H1 (cell line): Measurements from ENCODE around the gene SCFD1. TPM values are rescaled to one million over a fixed set of nuclear protein-coding genes. Genes with fewer than 3 reads are reported as not detected.

Experiments
- CTCF ChIA-PET: fragments of 300-600 bp; sonication (Branson Sonifier 250); formaldehyde crosslinking; loops from one replicate; lab custom pipeline; 2021; ENCODE audit not compliant: partially characterized antibody; lab: Charles Lee
- POLR2A ChIA-PET: fragments of 300-600 bp; sonication (Branson Sonifier 250); formaldehyde crosslinking; loops from one replicate; lab custom pipeline; 2021; ENCODE audit warnings: inconsistent platforms; ENCODE audit not compliant: partially characterized antibody; lab: Charles Lee
- DNase-seq, 2 experiments: peaks; one replicate each; pipeline versions ENCODE4 v3.0.0 to v3.0.0-alpha.2; 2010 to 2022; ENCODE audit warnings: low spot score in 2 of 2, low read depth in 1 of 2, mixed read lengths in 1 of 2
- FAIRE-seq: peaks from 2 replicates; lab custom pipeline; 2011; peaks lifted over from hg19 to GRCh38; lab: Jason Lieb, UNC
- H2AFZ ChIP-seq: 2 replicates; pipeline ENCODE4 v1.8.1; 2012; ENCODE audit warnings: low read length, inconsistent platforms
- H2AK5ac ChIP-seq: 2 replicates; pipeline ENCODE4 v1.6.1; 2013; ENCODE audit warnings: low read depth, low read length
- H2BK120ac ChIP-seq: replicated peaks from 2 replicates; pipeline ENCODE3; 2013; ENCODE audit warnings: low read depth, low read length, inconsistent platforms
- H2BK12ac ChIP-seq: 2 replicates; pipeline ENCODE4 v1.6.1; 2013; ENCODE audit warnings: low read depth, low read length
- H2BK15ac ChIP-seq: 2 replicates; pipeline ENCODE4 v1.6.1; 2013; ENCODE audit warnings: low read length
- H2BK20ac ChIP-seq: 2 replicates; pipeline ENCODE4 v1.6.1; 2013; ENCODE audit warnings: low read length
- H2BK5ac ChIP-seq: 2 replicates; pipeline ENCODE4 v1.6.1; 2013; ENCODE audit warnings: low read depth, low read length
- H3K14ac ChIP-seq: 2 replicates; pipeline ENCODE4 v1.6.1; 2013; ENCODE audit warnings: inconsistent platforms; ENCODE audit not compliant: insufficient read length
- H3K18ac ChIP-seq: 2 replicates; pipeline ENCODE4 v1.6.1; 2013; ENCODE audit warnings: low read length; ENCODE audit errors: extremely low read depth
- H3K23ac ChIP-seq: 2 replicates; pipeline ENCODE4 v1.6.1; 2013; ENCODE audit warnings: inconsistent platforms; ENCODE audit not compliant: insufficient read length
- H3K23me2 ChIP-seq: 2 replicates; pipeline ENCODE4 v1.6.1; 2013; ENCODE audit warnings: low read depth, low read length
- H3K27ac ChIP-seq: 2 replicates; pipeline ENCODE4 v1.6.1; 2011; ENCODE audit warnings: low read depth, low read length, inconsistent platforms
- H3K27me3 ChIP-seq, 4 experiments: replicated peaks in 1 of 4; 1 replicate in 1 of 4; 2 replicates in 3 of 4; pipeline versions ENCODE4 v1.6.1 to v1.8.1; 2011 to 2013; ENCODE audit warnings: low read length in 3 of 4, mild to moderate bottlenecking in 3 of 4, inconsistent platforms in 2 of 4, mixed read lengths in 2 of 4, moderate library complexity in 1 of 4; ENCODE audit not compliant: control insufficient read depth in 3 of 4, insufficient read depth in 3 of 4; ENCODE audit errors: extremely low read depth in 1 of 4
- H3K36me3 ChIP-seq, 4 experiments: 2 replicates each; pipeline versions ENCODE4 v1.6.1 to v1.8.1; 2011 to 2013; ENCODE audit warnings: mild to moderate bottlenecking in 4 of 4, low read length in 3 of 4, moderate library complexity in 2 of 4, control low read depth in 1 of 4, inconsistent platforms in 1 of 4; ENCODE audit not compliant: insufficient read depth in 4 of 4, control insufficient read depth in 2 of 4
- H3K4ac ChIP-seq: replicated peaks from 2 replicates; pipeline ENCODE3; 2013; ENCODE audit warnings: low read length, low read depth, mixed read lengths, inconsistent platforms; ENCODE audit not compliant: insufficient read length
- H3K4me1 ChIP-seq, 4 experiments: replicated peaks in 1 of 4; 1 replicate in 1 of 4; 2 replicates in 3 of 4; pipeline versions ENCODE4 v1.6.1 to v1.8.1; 2011 to 2013; ENCODE audit warnings: low read length in 3 of 4, inconsistent platforms in 2 of 4, mixed read lengths in 1 of 4; ENCODE audit not compliant: insufficient read depth in 4 of 4, control insufficient read depth in 3 of 4
- H3K4me2 ChIP-seq, 2 experiments: 2 replicates each; pipeline versions ENCODE4 v1.6.1 to v1.8.1; 2011 to 2013; ENCODE audit warnings: low read depth in 2 of 2, low read length in 2 of 2, control low read depth in 1 of 2, inconsistent platforms in 1 of 2, mild to moderate bottlenecking in 1 of 2; ENCODE audit not compliant: insufficient read depth in 1 of 2
- H3K4me3 ChIP-seq, 4 experiments: fragments of 200-600, 300-600 bp in 1 of 4; sonication (generic), shearing (Covaris generic), sonication (Bioruptor Twin) in 1 of 4; 2 replicates each; pipeline versions ENCODE4 v1.5.1 to v1.8.1; 2011 to 2016; ENCODE audit warnings: low read length in 4 of 4, low read depth in 3 of 4, control low read depth in 2 of 4, inconsistent platforms in 2 of 4, mild to moderate bottlenecking in 2 of 4, mixed read lengths in 1 of 4, moderate library complexity in 1 of 4; ENCODE audit not compliant: insufficient read depth in 2 of 4; ENCODE audit errors: extremely low read depth in 1 of 4
- H3K56ac ChIP-seq: replicated peaks from 2 replicates; pipeline ENCODE3; 2013; ENCODE audit warnings: low read depth, mild to moderate bottlenecking, mixed read lengths, low read length, inconsistent platforms; ENCODE audit not compliant: insufficient read length
- H3K79me1 ChIP-seq: 2 replicates; pipeline ENCODE4 v1.6.1; 2013; ENCODE audit warnings: low read depth, low read length, control low read depth
- H3K79me2 ChIP-seq, 2 experiments: 2 replicates each; pipeline versions ENCODE4 v1.6.1 to v1.8.1; 2012 to 2013; ENCODE audit warnings: low read length in 2 of 2, mild to moderate bottlenecking in 2 of 2, inconsistent platforms in 1 of 2; ENCODE audit not compliant: insufficient read depth in 2 of 2, control insufficient read depth in 1 of 2
- H3K9ac ChIP-seq, 4 experiments: replicated peaks in 1 of 4; 1 replicate in 1 of 4; 2 replicates in 3 of 4; pipeline versions ENCODE4 v1.6.1 to v1.8.1; 2011 to 2013; ENCODE audit warnings: low read depth in 3 of 4, low read length in 3 of 4, control low read depth in 2 of 4, mild to moderate bottlenecking in 2 of 4, moderate library complexity in 2 of 4, inconsistent platforms in 1 of 4; ENCODE audit errors: extremely low read depth in 1 of 4
- H3K9me3 ChIP-seq, 2 experiments: 2 replicates each; pipeline versions ENCODE4 v1.6.1 to v1.8.1; 2012 to 2013; ENCODE audit warnings: mild to moderate bottlenecking in 2 of 2, moderate library complexity in 2 of 2, control low read depth in 1 of 2, inconsistent platforms in 1 of 2, low read depth in 1 of 2, low read length in 1 of 2, mixed read lengths in 1 of 2; ENCODE audit not compliant: insufficient read depth in 2 of 2
- H4K20me1 ChIP-seq, 2 experiments: replicated peaks in 1 of 2; 2 replicates each; pipeline versions ENCODE3 to v1.8.1; 2011 to 2013; ENCODE audit warnings: inconsistent platforms in 2 of 2, low read length in 2 of 2, mild to moderate bottlenecking in 1 of 2; ENCODE audit not compliant: insufficient read depth in 2 of 2, control insufficient read depth in 1 of 2
- H4K5ac ChIP-seq: 2 replicates; pipeline ENCODE4 v1.6.1; 2013; ENCODE audit warnings: low read length, low read depth, mixed read lengths, inconsistent platforms; ENCODE audit not compliant: insufficient read length
- H4K8ac ChIP-seq: 2 replicates; pipeline ENCODE4 v1.8.0; 2013; ENCODE audit warnings: mild to moderate bottlenecking, moderate library complexity, low read length, inconsistent platforms; ENCODE audit not compliant: insufficient read depth; ENCODE audit errors: extremely low read depth
- H4K91ac ChIP-seq: replicated peaks from 2 replicates; pipeline ENCODE3; 2013; ENCODE audit warnings: low read length, mixed read lengths, inconsistent platforms; ENCODE audit not compliant: insufficient read length
- BRCA1 ChIP-seq: IDR thresholded peaks from 2 replicates; pipeline ENCODE4 v1.6.1; 2012; ENCODE audit warnings: low read depth, low read length, improper control_type of control experiment
- CEBPB ChIP-seq: IDR thresholded peaks from 2 replicates; pipeline ENCODE4 v1.6.1; 2012; ENCODE audit warnings: low read depth, low read length
- CHD1 ChIP-seq: IDR thresholded peaks from 2 replicates; pipeline ENCODE4 v1.6.1; 2012; ENCODE audit warnings: low read depth, low read length, improper control_type of control experiment
- CHD2 ChIP-seq: IDR thresholded peaks from 2 replicates; pipeline ENCODE4 v1.6.1; 2012; ENCODE audit warnings: low read length, improper control_type of control experiment
- CTBP2 ChIP-seq: IDR thresholded peaks from 2 replicates; pipeline ENCODE4 v1.7.0; 2011; ENCODE audit warnings: borderline replicate concordance, mild to moderate bottlenecking, moderate library complexity, mixed read lengths, low read length; ENCODE audit not compliant: insufficient read depth, insufficient read length
- KDM5A ChIP-seq: fragments of 200-600 bp; IDR thresholded peaks from 2 replicates; pipeline ENCODE4 v1.7.1; 2012; ENCODE audit warnings: mild to moderate bottlenecking, low read length, inconsistent platforms, mixed read lengths
- MAFK ChIP-seq: IDR thresholded peaks from 2 replicates; pipeline ENCODE4 v1.6.1; 2012; ENCODE audit warnings: low read depth, mild to moderate bottlenecking, improper control_type of control experiment, low read length
- PHF8 ChIP-seq: fragments of 200-600 bp; sonication (generic); conservative IDR thresholded peaks from 2 replicates; pipeline ENCODE4 v1.7.1; 2012; ENCODE audit warnings: low read depth, mild to moderate bottlenecking, inconsistent platforms, low read length, moderate library complexity
- SP4 ChIP-seq: IDR thresholded peaks from 2 replicates; pipeline ENCODE4 v1.6.1; 2012; ENCODE audit warnings: low read length, inconsistent platforms
- TCF12 ChIP-seq: IDR thresholded peaks from 2 replicates; pipeline ENCODE4 v1.6.1; 2011; ENCODE audit warnings: low read depth, mild to moderate bottlenecking, low read length
- WGBS, 2 experiments: shearing (Covaris generic) in 1 of 2; methylation state at CpG; one replicate each; pipeline versions ENCODE4 v1.1.6 to v1.1.7; 2013 to 2015; ENCODE audit warnings: low lambda C conversion rate in 2 of 2, mixed read lengths in 2 of 2, inconsistent platforms in 1 of 2, low coverage in 1 of 2, missing lambda C conversion rate in 1 of 2; ENCODE audit not compliant: insufficient replicate concordance in 2 of 2, insufficient coverage in 1 of 2, insufficient read length in 1 of 2; ENCODE audit errors: extremely low coverage in 1 of 2, missing lambda C conversion rate in 1 of 2; 5-methylcytosine and 5-hydroxymethylcytosine counted together
- polyA plus RNA-seq, 7 experiments: library from polyadenylated mRNA; depleted of rRNA in 3 of 7; stranded (reverse) in 5 of 7; unstranded in 2 of 7; fragments of >200 nt in 5 of 7; fragments of 200-250 nt in 2 of 7; gene quantifications; 1 replicate in 5 of 7; 2 replicates in 1 of 7; 4 replicates in 1 of 7; pipeline versions ENCODE4 v1.2.1 to v1.2.3, GENCODE V29; 2011 to 2013; ENCODE audit warnings: missing spikeins in 2 of 7, mixed read lengths in 2 of 7
- total RNA-seq: library from RNA; stranded (reverse); fragmentation: NEBNext Ultra II Directional; extraction: Animal tissue kit (Norgen Biotek cat#: 25700); gene quantifications from 2 replicates; pipeline ENCODE4 v1.2.1, GENCODE V29; 2021
- TF ChIP-seq, protein P1 (sequence below): IDR thresholded peaks from 2 replicates; pipeline ENCODE4 v1.6.1; 2011; ENCODE audit warnings: low read depth, mild to moderate bottlenecking, low read length; ENCODE audit not compliant: insufficient read depth
- TF ChIP-seq, protein P2 (sequence below): IDR thresholded peaks from 2 replicates; pipeline ENCODE4 v1.6.1; 2012; ENCODE audit warnings: inconsistent platforms

The SCFD1 gene
- total and polyA plus RNA-seq, 2 of the 8 experiments (the other 6 are each of a cell fraction or from before 2014, with no cell fraction given) = 32.8 to 64.5 TPM

DNA sequence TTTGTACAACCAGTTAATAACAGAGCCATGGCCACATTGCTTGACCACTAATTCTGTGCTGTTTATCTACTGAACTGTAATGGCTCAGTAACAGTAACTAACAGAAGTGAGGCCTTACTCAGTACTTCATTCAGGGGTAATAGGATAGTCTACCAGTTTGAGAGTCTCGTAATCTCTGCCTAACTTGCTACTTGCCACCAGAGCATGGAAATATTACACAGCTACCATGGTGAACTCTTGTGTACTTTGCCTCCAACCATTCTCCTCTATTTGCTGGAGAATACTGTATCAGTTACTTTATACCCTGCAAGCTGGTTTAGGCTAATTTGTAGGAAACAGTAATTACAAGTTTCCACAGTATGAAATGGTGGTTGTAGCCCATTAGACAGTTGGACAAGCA is 10.6 kb downstream of the SCFD1 start:
- WGBS, 2 experiments = 89% methylated on average over 1 of the region's 1 CpG; no CpG with 5 or more reads in 1 of the 2 experiments
- Histone ChIP-seq H4K91ac (no peak overlapping the region), H2BK15ac (no peak overlapping the region), H2BK20ac (no peak overlapping the region), H3K4ac (no peak overlapping the region), H4K20me1 (peaks cover 2 to 5% of the 10 kb centered on the region in 2 experiments), H2BK5ac (no peak overlapping the region), H4K5ac (no peak overlapping the region), H3K14ac (no peak overlapping the region), H3K23ac (no peak overlapping the region), H2AK5ac (no peak overlapping the region), H3K79me1 (no peaks in the 10 kb centered on the region), H3K27ac (no peak overlapping the region), H2BK12ac (no peak overlapping the region), H3K27me3 (peaks cover 0 to 2% (median 0%) of the 10 kb centered on the region in 4 experiments; a peak in 1 of 7 replicates), H3K4me3 (no peak overlapping the region), H4K8ac (no peak overlapping the region), H3K4me2 (no peak overlapping the region), H3K9me3 (no peaks in the 10 kb centered on the region), H3K9ac (no peak overlapping the region), H2BK120ac (no peak overlapping the region), H2AFZ (no peak overlapping the region), H3K18ac (no peak overlapping the region), H3K4me1 (no peaks in the 10 kb centered on the region), H3K79me2 (peaks cover 0 to 35% of the 10 kb centered on the region in 2 experiments; a peak in 2 of 4 replicates), H3K56ac (no peak overlapping the region), H3K36me3 (peaks cover 0 to 40% (median 12%) of the 10 kb centered on the region in 4 experiments; a peak in 5 of 8 replicates), H3K23me2 (no peaks in the 10 kb centered on the region)
- no peak for TF ChIP-seq KDM5A
- TF ChIP-seq CEBPB = no peak
- TF ChIP-seq, protein P1, sequence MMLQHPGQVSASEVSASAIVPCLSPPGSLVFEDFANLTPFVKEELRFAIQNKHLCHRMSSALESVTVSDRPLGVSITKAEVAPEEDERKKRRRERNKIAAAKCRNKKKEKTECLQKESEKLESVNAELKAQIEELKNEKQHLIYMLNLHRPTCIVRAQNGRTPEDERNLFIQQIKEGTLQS = no peak
- no peak for TF ChIP-seq PHF8
- TF ChIP-seq, protein P2, sequence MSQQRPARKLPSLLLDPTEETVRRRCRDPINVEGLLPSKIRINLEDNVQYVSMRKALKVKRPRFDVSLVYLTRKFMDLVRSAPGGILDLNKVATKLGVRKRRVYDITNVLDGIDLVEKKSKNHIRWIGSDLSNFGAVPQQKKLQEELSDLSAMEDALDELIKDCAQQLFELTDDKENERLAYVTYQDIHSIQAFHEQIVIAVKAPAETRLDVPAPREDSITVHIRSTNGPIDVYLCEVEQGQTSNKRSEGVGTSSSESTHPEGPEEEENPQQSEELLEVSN = no peak
- TF ChIP-seq CHD2 = no peak
- no peak for TF ChIP-seq TCF12
- TF ChIP-seq MAFK = no peak
- no peak for TF ChIP-seq BRCA1
- no peak for TF ChIP-seq CHD1
- no peak for TF ChIP-seq CTBP2
- no peak for TF ChIP-seq SP4
- FAIRE-seq (no peak), DNase-seq (no peak)
- CTCF ChIA-PET = no interaction called here
- POLR2A ChIA-PET = interaction anchor here (0.7 to 1.1 kb wide), 2 partner anchors 11 kb away, joined by 4 read pairs; partner anchors contain the start of gene SCFD1
